HG02642 (cell line): ENCODE measurements around the gene UGCG.
"Not testable (repeated sequence)": the region's sequence is repeated elsewhere in the genome, so short reads cannot be mapped to it uniquely, and the experiment has no call there.

Experiments
- ATAC-seq: cut with Tn5 transposase; IDR thresholded peaks from one replicate; pipeline ENCODE4 v1.9.1; 2021; ENCODE audit warnings: mild to moderate bottlenecking; ENCODE audit not compliant: unreplicated experiment, poor library complexity

UGCG gene

GRCh38 chr9:111895996-111896941 lies at the start of gene UGCG:
TSS of gene UGCG (plus strand) at chr9:111896814. CDS start at chr9:111897216, 402 bp downstream.
- ATAC-seq, result peak; percentile 91

DNA sequence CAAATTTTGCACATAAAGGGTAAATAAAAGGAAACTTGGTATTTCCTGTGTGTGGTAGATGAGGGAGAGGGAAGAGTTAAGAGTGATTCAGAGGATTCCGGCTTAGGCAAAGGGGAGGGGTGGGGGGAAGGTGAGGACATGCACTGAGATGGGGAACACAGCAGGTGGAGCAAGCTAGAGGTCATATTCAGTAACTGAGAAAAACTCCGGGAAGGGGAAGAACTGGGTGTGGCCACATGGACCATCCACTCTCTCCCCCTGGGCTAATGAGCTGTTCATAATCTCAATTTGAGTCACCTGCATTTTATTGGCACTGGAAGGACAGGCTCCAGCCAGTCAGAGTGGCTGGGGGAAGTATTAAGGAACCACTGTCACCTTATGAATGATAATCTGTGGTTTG lies 45.1 kb upstream of the UGCG start:
- no peak for ATAC-seq

DNA sequence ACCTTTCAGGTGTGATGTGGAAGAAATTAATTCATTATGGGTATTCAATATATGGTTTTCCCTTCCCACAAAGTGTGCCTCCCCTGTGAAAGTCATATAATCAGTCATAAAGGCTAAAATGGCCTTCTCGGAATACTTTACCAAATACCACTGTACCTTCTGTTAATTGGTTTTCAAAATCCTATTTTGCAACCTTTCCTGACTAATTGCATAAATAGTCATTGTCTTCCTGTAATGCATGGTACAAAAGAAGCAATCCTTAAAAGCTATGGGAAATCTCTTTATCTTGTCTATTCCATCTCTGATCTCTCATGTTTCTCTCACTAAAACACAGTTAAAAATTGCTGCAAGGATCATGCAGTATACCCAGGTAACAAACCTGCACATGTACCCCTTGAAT lies 44.3 kb upstream of the UGCG start:
- no peak for ATAC-seq

DNA sequence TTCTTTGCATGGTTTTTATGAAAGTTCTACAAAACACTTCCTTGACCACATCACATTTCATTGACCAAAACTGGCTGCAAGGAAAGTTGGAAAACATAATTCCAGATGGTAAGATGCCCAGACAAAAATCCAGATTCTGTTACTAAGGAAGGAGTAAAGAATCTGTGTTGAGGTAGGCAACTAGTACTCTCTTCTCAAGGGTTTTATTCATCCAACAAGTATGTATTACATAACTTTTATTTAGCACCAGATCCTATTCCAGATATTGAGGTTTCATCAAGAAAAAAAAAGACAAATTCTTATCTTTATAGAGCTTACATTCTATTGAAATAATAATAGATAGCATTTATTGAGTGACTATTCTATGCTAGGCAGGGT lies 43.2 kb upstream of the UGCG start:
- no peak for ATAC-seq

DNA sequence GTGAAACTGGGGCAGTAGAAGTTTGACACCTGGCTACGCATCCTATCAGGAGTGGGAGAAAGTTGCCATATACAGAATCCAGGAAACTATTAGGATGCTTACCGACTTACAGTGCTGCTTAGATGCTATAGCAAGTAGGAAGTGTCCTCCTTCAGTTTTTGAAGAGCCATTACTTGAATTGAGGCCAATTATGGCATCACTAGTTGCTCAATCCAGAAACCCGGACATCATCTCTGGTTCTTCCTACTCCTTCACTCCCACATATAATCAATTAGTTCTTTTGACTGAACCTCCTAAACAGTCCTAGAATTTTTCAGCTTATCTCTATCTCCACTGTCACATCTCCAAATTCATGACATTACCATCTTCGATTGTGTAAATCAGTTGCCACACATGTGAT lies 41.8 kb upstream of the UGCG start:
- ATAC-seq, result no peak

DNA sequence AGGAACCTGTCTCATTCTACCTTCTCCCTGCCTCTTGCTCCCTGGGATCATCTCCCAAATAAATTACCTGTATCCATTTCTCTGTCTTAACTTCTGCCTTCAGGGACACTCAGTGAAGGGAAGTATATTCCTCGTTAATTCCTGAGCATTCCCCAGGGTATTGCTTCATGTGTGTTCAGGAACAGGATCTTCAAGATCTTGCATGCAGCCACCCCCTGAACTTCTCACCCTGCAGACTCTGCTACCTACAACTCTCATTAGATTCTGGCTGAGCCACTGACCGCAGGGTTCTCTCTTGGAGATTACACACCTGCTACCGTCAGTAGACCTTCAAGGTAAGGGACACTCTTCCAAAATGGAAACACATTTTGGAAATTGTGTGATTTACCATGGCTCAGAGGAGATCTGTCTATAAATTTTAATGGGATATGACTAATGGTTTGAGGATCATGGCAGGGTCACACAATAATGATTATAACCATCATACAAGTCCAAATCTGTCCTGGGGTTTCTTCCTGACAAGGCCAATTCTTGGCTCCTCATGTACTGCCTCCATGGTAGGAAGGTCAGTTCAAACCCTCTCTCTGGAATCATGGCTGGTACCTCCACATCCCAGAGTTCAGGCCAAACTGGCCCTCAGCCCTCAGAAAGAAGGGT lies 38.9 kb upstream of the UGCG start:
- no peak for ATAC-seq

- no peak for ATAC-seq
Measured at GRCh38 chr9:111860443-111860842, 36.2 kb upstream of the UGCG start.

- no peak for ATAC-seq
Measured at GRCh38 chr9:111863636-111864035, 33.0 kb upstream of the UGCG start.

- no peak for ATAC-seq
Measured at GRCh38 chr9:111866976-111867375, 29.6 kb upstream of the UGCG start.

- ATAC-seq, result no peak
Measured at GRCh38 chr9:111868475-111868874, 28.1 kb upstream of the UGCG start.

DNA sequence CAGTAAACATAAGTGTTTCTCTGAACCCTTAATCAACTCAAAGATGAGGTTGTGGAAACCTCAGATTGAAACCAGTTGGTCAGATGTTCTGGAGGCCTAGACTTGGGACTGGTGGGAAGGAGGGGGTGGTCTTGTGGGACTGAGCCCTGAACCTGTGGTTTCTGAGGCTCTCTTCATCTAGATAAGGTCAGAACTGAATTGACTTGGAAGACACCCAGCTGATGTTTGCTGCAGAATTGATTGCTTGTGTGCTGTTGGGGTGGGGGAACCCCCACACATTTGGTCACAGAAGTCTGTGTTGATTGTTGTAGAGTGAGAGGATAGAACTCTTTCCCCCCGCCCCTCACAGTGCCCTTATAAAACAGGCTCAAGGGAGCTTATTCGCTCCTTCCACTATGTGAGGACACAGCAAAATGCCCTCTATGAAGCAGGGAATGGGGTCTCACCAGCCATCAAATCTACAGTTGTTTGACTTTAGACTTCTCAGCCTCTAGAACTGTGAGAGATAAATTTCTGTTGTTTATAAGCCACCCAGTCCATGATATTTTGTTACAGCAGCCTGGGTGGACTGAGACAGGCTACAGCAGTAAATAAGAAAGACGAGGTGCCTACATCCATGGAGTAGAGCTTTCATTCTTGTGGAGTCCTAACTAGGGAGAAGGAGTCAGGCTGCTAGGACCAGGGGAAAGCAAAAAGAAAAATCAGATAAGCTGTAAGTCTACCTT lies 25.7 kb upstream of the UGCG start:
- peak; percentile 44 for ATAC-seq

GRCh38 chr9:111871499-111871855 lies 25.1 kb upstream of the UGCG start:
- no peak for ATAC-seq

DNA sequence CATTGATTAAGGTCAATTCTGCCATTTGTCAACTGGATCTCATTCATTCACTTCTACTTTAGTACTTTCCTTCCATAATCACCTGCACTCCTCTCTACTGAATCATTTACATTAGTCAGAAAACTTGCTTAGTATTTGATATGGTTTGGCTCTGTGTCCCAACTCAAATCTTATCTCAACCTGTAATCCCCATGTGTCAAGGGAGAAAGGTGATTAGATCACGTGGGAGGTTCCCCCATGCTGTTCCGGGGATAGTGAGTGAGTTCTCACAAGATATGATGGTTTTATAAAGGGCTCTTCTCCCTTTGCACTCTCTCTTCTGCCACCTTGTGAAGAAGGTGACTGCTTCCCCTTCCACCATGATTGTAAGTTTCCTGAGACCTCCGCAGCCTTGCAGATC lies 23.7 kb upstream of the UGCG start:
- ATAC-seq, result no peak

DNA sequence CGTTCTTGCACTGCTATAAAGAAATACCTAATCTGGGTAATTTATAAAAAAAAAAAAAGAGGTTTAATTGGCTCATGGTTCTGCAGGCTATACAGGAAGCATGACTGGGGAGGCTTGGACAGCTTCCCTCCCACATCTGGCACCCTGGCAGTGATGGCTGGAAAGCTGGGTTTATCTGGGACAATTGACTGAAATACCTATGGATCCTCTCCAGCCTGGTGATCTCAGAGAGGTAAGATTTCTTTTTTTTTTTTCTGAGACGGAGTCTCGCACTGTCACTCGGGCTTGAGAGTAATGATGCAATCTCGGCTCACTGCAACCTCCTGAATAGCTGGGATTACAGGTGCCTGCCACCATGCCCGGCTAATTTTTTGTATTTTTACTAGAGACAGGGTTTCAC lies 22.7 kb upstream of the UGCG start:
- ATAC-seq, result no peak

DNA sequence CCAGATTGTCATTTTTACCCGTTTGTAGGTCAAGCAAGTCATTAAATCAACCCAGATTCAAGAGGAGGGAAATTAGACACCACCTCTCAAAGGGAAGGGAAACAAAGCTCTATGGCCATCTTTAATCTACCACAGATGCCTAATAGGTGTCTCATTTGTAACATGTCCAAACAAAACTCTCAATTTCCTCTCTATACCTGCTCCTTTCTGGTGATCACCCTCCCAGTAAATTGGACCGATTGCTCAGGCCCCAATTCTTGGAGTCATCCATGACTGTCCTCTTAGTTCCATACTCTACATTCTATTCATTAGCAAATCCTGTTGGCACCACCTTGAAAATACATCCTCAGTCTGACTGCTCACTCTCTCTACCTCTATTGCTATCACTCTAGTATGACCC lies 22.1 kb upstream of the UGCG start:
- no peak for ATAC-seq

GRCh38 chr9:111875291-111875690 lies 21.3 kb upstream of the UGCG start:
- ATAC-seq, result not testable (repeated sequence)

- ATAC-seq, result not testable (repeated sequence)
Measured at GRCh38 chr9:111875691-111876090, 20.9 kb upstream of the UGCG start.

GRCh38 chr9:111876179-111876578 lies 20.4 kb upstream of the UGCG start:
- ATAC-seq, result no peak

- ATAC-seq, result no peak
Measured at GRCh38 chr9:111877420-111877819, 19.2 kb upstream of the UGCG start.

- no peak for ATAC-seq
Measured at GRCh38 chr9:111878946-111879345, 17.7 kb upstream of the UGCG start.
